Glutamatergic neuron (in vitro differentiated cells): Measurements from ENCODE around the gene SLC45A3. TPM values are rescaled to one million over a fixed set of nuclear protein-coding genes. Genes with fewer than 3 reads are reported as not detected.

Experiments used
- DNase-seq: peaks from one replicate; pipeline ENCODE4 v3.0.0; 2022
- H3K27ac Mint-ChIP-seq: one replicate; pipeline ENCODE4 v1.8.0; 2020; ENCODE audit warnings: mild to moderate bottlenecking, mixed read lengths, inconsistent platforms; ENCODE audit not compliant: unreplicated experiment
- H3K27me3 Mint-ChIP-seq: one replicate; pipeline ENCODE4 v1.8.0; 2020; ENCODE audit warnings: mild to moderate bottlenecking, moderate library complexity, mixed read lengths, inconsistent platforms; ENCODE audit not compliant: unreplicated experiment
- H3K36me3 Mint-ChIP-seq: one replicate; pipeline ENCODE4 v1.8.0; 2020; ENCODE audit warnings: mild to moderate bottlenecking, mixed read lengths, inconsistent platforms; ENCODE audit not compliant: unreplicated experiment
- H3K4me1 Mint-ChIP-seq: one replicate; pipeline ENCODE4 v1.8.0; 2020; ENCODE audit warnings: mild to moderate bottlenecking, low read depth, mixed read lengths, inconsistent platforms; ENCODE audit not compliant: unreplicated experiment
- H3K4me3 Mint-ChIP-seq: one replicate; pipeline ENCODE4 v1.8.0; 2020; ENCODE audit warnings: mild to moderate bottlenecking, mixed read lengths, inconsistent platforms; ENCODE audit not compliant: unreplicated experiment
- H3K9me3 Mint-ChIP-seq: one replicate; pipeline ENCODE4 v1.8.0; 2020; ENCODE audit warnings: mild to moderate bottlenecking, moderate library complexity, mixed read lengths, inconsistent platforms; ENCODE audit not compliant: unreplicated experiment
- CTCF ChIP-seq: fragments of 200-600 bp; sonication (generic); IDR thresholded peaks from one replicate; pipeline ENCODE4 v1.5.0; 2021; ENCODE audit not compliant: partially characterized antibody, unreplicated experiment
- total RNA-seq: library from RNA; stranded (reverse); fragmentation: NEBNext Ultra II Directional; extraction: Animal tissue kit (Norgen Biotek cat#: 25700); gene quantifications from one replicate; pipeline ENCODE4 v1.2.1, GENCODE V29; 2021; ENCODE audit not compliant: unreplicated experiment

Gene SLC45A3
- total RNA-seq, 1 donor from 2014 or later, result 3.7 TPM

GRCh38 chr1:205677167-205677566 is 3.1 kb downstream of the SLC45A3 start:
- Mint-ChIP-seq H3K27ac (no peak overlapping the region), H3K27me3 (peaks cover 20% of the 10 kb centered on the region), H3K4me1 (peaks cover 10% of the 10 kb centered on the region), H3K36me3 (no peaks in the 10 kb centered on the region), H3K9me3 (peaks cover 5% of the 10 kb centered on the region), H3K4me3 (no peak overlapping the region)
- no peak for TF ChIP-seq CTCF
- DNase-seq, result no peak

GRCh38 chr1:205676597-205676996 is 3.7 kb downstream of the SLC45A3 start:
- H3K4me3 Mint-ChIP-seq, result no peak overlapping the region
- TF ChIP-seq CTCF, result no peak
- peaks cover 10% of the 10 kb centered on the region for H3K4me1 Mint-ChIP-seq
- peaks cover 5% of the 10 kb centered on the region for H3K9me3 Mint-ChIP-seq
- DNase-seq, result no peak
- no peaks in the 10 kb centered on the region for H3K36me3 Mint-ChIP-seq
- peaks cover 21% of the 10 kb centered on the region for H3K27me3 Mint-ChIP-seq
- no peak overlapping the region for H3K27ac Mint-ChIP-seq

- peaks cover 7% of the 10 kb centered on the region for H3K4me1 Mint-ChIP-seq
- H3K27ac Mint-ChIP-seq, result no peak overlapping the region
- TF ChIP-seq CTCF, result no peak
- DNase-seq, result no peak
- H3K9me3 Mint-ChIP-seq, result peaks cover 4% of the 10 kb centered on the region
- H3K36me3 Mint-ChIP-seq, result no peaks in the 10 kb centered on the region
- no peak overlapping the region for H3K4me3 Mint-ChIP-seq
- H3K27me3 Mint-ChIP-seq, result peaks cover 18% of the 10 kb centered on the region
Measured at GRCh38 chr1:205676002-205676401, 4.3 kb downstream of the SLC45A3 start.

GRCh38 chr1:205675247-205675646 is 5.1 kb downstream of the SLC45A3 start:
- no peak for TF ChIP-seq CTCF
- Mint-ChIP-seq H3K27ac (no peak overlapping the region), H3K9me3 (no peaks in the 10 kb centered on the region), H3K27me3 (peaks cover 15% of the 10 kb centered on the region), H3K4me3 (no peak overlapping the region), H3K36me3 (no peaks in the 10 kb centered on the region), H3K4me1 (peaks cover 4% of the 10 kb centered on the region)
- DNase-seq, result no peak

GRCh38 chr1:205672970-205673369 is 7.3 kb downstream of the SLC45A3 start:
- H3K36me3 Mint-ChIP-seq, result no peaks in the 10 kb centered on the region
- no peak overlapping the region for H3K27ac Mint-ChIP-seq
- H3K4me3 Mint-ChIP-seq, result no peak overlapping the region
- TF ChIP-seq CTCF, result no peak
- DNase-seq, result no peak
- peaks cover 2% of the 10 kb centered on the region for H3K4me1 Mint-ChIP-seq
- no peaks in the 10 kb centered on the region for H3K9me3 Mint-ChIP-seq
- H3K27me3 Mint-ChIP-seq, result peaks cover 14% of the 10 kb centered on the region
